SHP77 (cell line): ENCODE measurements around the gene ADAM17.
"Not testable (repeated sequence)": the region's sequence is repeated elsewhere in the genome, so short reads cannot be mapped to it uniquely, and the experiment has no call there.

Source experiments
- DNase-seq, 2 experiments: peaks; one replicate each; lab custom pipeline; 2025; lab: John Stamatoyannopoulos, UW

ADAM17 gene

DNA sequence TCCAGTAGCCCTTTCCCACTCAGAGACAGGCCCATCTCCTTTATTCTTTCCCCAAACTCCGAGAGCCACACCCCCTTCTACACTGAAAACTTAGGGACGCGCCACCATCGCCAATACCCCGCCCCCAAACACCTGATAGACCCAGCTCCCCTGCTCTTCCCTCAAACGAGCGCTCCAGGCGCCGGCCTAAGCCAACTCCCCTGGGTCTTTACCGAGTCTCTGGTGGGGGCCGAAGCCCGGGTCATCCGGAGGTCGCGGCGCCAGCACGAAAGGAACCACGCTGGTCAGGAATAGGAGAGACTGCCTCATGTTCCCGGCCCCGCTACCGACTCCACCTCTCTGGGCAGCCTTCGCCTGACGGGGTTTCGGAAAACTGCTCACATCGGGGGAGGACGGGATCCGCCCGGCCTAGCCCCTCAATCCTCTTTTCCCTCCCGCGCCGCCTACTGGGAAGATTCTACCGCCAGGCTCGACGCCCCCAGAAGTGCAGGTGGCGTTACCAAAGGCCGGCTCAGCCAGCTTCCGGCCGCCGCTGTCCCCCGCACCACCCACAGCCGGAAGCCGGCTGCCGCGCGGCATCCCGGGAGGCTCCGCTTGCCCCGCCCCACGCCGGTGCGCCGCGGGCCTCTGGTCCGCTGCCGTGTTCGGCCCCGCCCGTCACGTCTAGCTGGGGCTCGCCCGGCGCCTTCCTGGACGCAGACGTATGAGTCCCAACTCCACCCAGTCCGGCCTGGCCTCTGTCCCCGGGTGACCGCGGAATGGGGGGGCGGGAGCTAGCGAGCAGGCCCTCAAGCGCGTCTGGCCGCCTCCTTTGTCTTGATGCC, at the start of gene ADAM17:
Gene ADAM17 (minus strand): TSS at position 534 of the 824 bp plus-strand sequence. CDS start 225 bp downstream, at position 309.
- peak; percentile 95 to 97 for DNase-seq

DNA sequence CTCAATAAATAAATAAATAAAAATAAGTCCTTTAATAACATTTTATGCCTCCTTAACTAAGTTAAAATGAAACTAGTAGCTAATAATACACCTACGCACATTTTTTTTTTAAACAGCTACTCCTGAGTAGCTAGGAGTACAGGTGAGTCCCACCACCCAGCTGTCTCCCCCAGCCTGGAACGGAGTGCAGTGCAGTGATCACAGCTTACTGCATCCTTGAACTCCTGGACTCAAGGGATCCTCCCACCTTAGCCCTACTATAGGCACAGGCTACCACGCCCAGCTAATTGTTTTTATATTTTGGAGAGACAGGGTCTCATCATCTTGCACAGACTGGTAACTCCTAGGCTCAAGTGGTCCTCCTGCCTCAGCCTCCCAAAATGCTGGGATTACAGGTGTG, 46.8 kb upstream of the ADAM17 start:
- DNase-seq, result no peak

- no peak for DNase-seq
Observed at GRCh38 chr2:9601397-9601796, 45.8 kb upstream of the ADAM17 start.

- DNase-seq, result no peak
Observed at GRCh38 chr2:9599430-9599829, 43.8 kb upstream of the ADAM17 start.

DNA sequence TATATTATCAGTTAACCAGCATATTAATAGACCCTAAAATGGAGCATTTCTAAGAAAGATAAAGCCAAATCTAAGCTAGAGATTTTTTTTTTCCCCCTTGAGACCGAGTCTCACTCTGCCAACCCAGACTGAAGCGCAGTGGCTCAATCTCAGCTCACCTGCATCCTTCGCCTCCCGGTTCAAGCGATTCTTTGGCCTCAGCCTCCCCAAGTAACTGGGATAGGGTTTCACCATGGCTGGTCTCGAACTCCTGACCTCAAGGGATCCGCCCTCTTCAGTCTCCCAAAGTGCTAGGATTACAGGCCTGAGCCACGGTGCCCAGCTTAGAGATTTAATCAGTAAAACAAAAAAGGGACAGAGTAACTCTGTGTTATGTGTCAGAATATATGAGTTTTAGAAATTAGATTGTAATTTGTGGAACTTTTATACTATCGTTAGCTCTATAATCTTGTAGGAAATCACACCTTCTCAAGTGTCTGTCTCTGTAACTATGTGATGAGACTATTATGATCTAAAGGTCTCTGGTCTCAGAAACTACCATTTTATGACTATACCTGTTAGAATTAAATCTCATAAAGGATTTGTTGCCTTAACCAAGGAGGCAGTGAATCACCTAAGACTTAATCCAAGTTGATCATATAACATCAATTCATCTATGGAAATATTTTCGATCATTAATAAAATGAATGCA, 41.1 kb upstream of the ADAM17 start:
- no peak for DNase-seq

DNA sequence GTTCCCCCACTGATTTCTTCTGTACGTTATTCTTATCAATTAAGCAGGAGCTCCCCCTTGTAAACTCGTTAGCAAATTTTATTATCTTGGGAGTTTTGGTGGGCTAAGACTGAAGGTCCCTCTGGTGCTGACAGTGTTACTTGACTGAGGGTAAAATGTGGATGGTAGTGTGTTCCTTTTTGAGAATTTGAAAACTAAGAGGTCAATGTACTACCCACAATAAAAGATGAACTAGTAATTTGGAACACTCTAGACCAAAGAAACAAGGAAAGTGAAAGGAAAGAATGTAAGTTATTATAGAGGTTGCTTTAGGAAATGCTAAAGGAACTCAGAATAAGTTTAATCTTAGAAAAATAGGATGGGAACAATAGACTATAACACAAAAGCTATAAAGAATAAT, 40.1 kb upstream of the ADAM17 start:
- DNase-seq, result no peak

DNA sequence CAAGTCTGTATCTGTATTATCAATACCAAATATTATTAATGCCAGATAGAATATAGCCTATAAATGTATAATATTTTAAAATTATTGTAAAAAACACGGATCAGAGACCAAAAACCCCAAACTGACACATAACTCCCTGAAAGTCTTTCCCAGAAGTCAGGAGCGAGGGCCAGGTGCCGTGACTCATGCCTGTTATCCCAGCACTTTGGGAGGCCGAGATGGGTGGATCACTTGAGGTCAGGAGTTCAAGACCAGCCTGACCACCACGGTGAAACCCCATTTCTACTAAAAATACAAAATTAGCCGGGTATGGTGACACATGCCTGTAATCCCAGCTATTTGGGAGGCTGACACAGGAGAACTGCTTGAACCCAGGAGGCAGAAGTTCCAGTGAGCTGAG, 39.6 kb upstream of the ADAM17 start:
- not testable (repeated sequence) for DNase-seq

GRCh38 chr2:9594366-9595054, 38.9 kb upstream of the ADAM17 start:
- no peak for DNase-seq

GRCh38 chr2:9593925-9594324, 38.3 kb upstream of the ADAM17 start:
- no peak for DNase-seq

DNA sequence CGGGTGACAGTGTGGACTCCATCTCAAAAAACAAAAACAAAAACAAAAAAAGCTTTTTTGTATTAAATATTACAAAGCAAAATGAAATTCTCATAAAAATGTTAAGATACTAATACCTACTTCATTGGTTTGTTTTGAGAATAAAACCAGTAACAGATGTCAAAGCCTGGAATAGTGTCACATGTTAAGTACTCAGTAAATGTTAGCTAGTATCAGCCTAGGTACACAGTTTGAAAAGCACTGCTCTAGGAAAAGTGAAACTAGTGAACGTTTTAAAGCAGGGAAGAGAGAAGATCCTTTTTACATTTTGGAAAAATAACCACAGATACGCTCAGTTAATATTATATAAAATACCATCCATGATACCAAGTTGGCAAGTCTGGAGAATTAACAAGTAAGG, 37.1 kb upstream of the ADAM17 start:
- no peak for DNase-seq

DNA sequence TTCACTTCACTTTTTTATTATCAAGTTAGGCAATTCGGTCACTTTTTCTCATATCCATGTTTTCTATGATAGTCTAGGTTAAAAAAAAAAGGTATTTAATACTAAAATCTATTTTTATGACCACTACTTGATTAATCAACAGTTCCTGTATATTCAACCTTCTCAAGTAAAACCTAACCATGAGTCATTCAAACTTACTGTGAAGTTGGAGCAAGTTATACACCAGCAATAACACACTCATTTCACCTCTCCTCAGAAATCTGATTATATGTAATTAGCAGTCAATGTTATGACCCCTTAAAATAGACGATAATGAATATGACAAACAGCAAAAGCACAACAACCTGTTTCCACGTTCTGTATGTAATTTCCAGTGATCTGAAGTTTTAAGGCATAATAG, 35.0 kb upstream of the ADAM17 start:
- DNase-seq, result no peak

GRCh38 chr2:9586465-9586864, 30.8 kb upstream of the ADAM17 start:
- DNase-seq, result no peak

- DNase-seq, result no peak
Observed at GRCh38 chr2:9585486-9585885, 29.9 kb upstream of the ADAM17 start.

GRCh38 chr2:9584902-9585301, 29.3 kb upstream of the ADAM17 start:
- not testable (repeated sequence) for DNase-seq

GRCh38 chr2:9582624-9583023, 27.0 kb upstream of the ADAM17 start:
- no peak for DNase-seq

DNA sequence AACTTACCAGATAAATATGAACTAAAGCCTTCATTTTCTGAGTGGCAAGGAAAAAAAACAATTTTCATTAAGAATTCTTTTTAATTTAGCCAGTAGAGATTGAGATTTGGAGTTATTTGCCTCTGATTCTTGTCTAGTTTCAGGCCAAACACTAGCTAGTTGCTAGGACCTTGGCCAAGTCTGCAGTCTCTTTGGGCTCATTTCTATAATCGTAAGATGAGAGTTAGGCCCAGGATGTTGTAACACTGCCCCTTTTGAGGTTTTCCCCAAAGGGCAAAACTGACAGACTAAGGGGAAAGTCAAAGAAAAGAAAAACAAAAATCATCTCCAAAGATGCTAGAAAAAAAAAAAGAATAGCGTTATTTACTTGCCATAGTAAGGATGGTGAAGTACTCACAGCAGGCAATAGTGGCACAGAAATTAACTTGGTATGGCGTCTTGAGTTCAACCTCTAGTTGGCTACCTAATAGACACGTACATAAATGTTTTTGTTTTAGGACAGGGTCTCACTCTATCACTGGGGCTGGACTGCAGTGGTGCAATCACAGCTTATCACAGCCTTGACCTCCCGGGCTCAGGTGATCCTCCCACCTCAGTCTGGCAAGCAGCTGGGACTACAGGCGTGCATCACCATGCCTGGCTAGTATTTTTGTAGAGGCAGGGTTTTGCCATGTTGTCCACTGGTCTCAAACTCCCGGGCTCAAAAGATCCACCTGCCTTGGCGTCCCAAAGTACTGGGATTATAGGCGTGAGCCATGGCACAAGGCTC, 23.0 kb upstream of the ADAM17 start:
- no peak for DNase-seq

- DNase-seq, result no peak
Observed at GRCh38 chr2:9574331-9574730, 18.7 kb upstream of the ADAM17 start.

- no peak for DNase-seq
Observed at GRCh38 chr2:9573840-9574239, 18.2 kb upstream of the ADAM17 start.

GRCh38 chr2:9573013-9573720, 17.5 kb upstream of the ADAM17 start:
- DNase-seq, result no peak

DNA sequence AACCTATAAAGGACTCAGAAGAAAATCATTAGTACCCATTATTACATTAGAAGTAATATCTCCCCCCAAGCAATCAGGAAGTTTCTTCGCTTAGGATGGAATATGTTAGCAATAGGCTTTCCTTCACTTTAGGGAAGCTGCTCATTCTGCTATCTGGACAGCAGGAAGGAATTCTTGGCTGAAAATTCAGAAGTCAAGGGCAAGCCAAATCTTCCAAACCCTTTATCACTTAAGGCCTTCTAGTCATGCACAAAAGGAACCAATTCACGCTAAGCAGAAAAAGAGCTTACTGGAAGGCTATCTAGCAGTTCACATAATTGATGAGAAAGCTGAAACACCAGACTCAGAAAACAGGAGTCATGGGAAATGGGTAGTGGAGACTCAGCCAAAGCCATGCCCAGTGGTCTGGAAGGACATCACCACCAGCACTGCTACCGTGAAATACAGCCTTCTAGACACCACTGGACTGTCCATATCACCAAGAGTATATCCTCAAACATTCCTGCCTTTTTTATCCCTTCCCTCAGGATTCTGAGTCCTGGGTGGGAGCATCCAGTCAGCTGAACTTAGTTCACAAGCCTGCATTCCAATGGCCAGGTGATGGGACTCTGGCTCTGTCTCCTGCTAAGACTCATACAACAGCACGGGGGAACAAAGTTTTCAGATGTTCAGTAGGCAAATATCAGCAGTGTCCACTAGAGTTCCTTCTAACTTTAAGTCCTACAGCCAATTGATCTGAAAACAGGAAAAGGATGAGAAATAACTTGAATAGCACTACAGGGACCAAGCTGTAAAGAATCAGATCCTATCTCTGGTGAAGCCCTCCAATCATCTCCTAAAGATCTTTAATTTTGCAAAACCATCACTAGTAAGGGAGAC, 14.8 kb upstream of the ADAM17 start:
- DNase-seq, result no peak
